Smooth muscle cell (in vitro differentiated cells): Measurements from ENCODE around the gene KLLN. TPM values are rescaled to one million over a fixed set of nuclear protein-coding genes. Genes with fewer than 3 reads are reported as not detected.
"Not testable (repeated sequence)": the region's sequence is repeated elsewhere in the genome, so short reads cannot be mapped to it uniquely, and the experiment has no call there.

Experiments
- DNase-seq: peaks from one replicate; lab custom pipeline; 2025; ENCODE audit not compliant: unreplicated experiment; lab: John Stamatoyannopoulos, UW
- H2AFZ ChIP-seq: fragments of 200-600 bp; sonication (generic); 2 replicates; pipeline ENCODE4 v1.6.0; 2016; ENCODE audit warnings: antibody characterized with exemption, low read depth, mild to moderate bottlenecking
- H3F3A ChIP-seq: fragments of 200-600 bp; sonication (generic); 2 replicates; pipeline ENCODE4 v1.6.0; 2017; ENCODE audit warnings: antibody characterized with exemption, low read depth
- H3K27ac ChIP-seq: fragments of 200-600 bp; sonication (generic); 2 replicates; pipeline ENCODE4 v1.5.1; 2016; ENCODE audit warnings: low read depth, mild to moderate bottlenecking
- H3K27me3 ChIP-seq: fragments of 200-600 bp; sonication (generic); 2 replicates; pipeline ENCODE4 v1.6.1; 2016; ENCODE audit warnings: low read depth, mild to moderate bottlenecking
- H3K36me3 ChIP-seq: fragments of 200-600 bp; sonication (generic); 2 replicates; pipeline ENCODE4 v1.5.1; 2016; ENCODE audit warnings: low read depth
- H3K4me1 ChIP-seq: fragments of 200-600 bp; sonication (generic); 2 replicates; pipeline ENCODE4 v1.5.1; 2016; ENCODE audit warnings: low read depth
- H3K4me2 ChIP-seq: fragments of 200-600 bp; sonication (generic); 2 replicates; pipeline ENCODE4 v1.6.0; 2016; ENCODE audit warnings: mild to moderate bottlenecking
- H3K4me3 ChIP-seq: fragments of 200-600 bp; sonication (generic); 2 replicates; pipeline ENCODE4 v1.5.1; 2016; ENCODE audit warnings: mild to moderate bottlenecking
- H3K79me2 ChIP-seq: fragments of 200-600 bp; sonication (generic); 2 replicates; pipeline ENCODE4 v1.6.0; 2016; ENCODE audit warnings: low read depth, mild to moderate bottlenecking
- H3K9ac ChIP-seq: fragments of 200-600 bp; sonication (generic); 2 replicates; pipeline ENCODE4 v1.6.0; 2016; ENCODE audit warnings: low read depth
- H3K9me3 ChIP-seq: fragments of 200-600 bp; sonication (generic); replicated peaks from 2 replicates; pipeline ENCODE4 v1.5.1; 2016; ENCODE audit warnings: low read depth
- H4K20me1 ChIP-seq: fragments of 200-600 bp; sonication (generic); 2 replicates; pipeline ENCODE4 v1.6.0; 2016; ENCODE audit warnings: low read depth
- CTCF ChIP-seq: fragments of 200-600 bp; sonication (generic); IDR thresholded peaks from 2 replicates; pipeline ENCODE4 v1.5.1; 2017; ENCODE audit warnings: borderline replicate concordance, mild to moderate bottlenecking, antibody characterized with exemption; ENCODE audit not compliant: insufficient read depth, poor library complexity, severe bottlenecking
- WGBS: methylation state at CpG from one replicate; pipeline ENCODE4 v1.1.7; 2016; ENCODE audit warnings: low lambda C conversion rate; 5-methylcytosine and 5-hydroxymethylcytosine counted together
- polyA plus RNA-seq: library from polyadenylated mRNA; unstranded; fragments of >200 nt; fragmentation: Nextera tagmentation; extraction: Ambion mirVana; gene quantifications from 2 replicates; pipeline ENCODE4 v1.2.1, GENCODE V29; 2016
- total RNA-seq: library from RNA; depleted of rRNA; stranded (reverse); fragments of >200 nt; gene quantifications from 2 replicates; pipeline ENCODE4 v1.2.3, GENCODE V29; 2014

The KLLN gene
- 0.09 and 0.18 TPM in 2 replicates for total RNA-seq
- 0.60 TPM in 1 of 2 replicates, not detected in the other for polyA plus RNA-seq

- no peaks in the 10 kb centered on the region for H3K36me3 ChIP-seq
- TF ChIP-seq CTCF, result no peak
- peak within 1 kb of the TSS; percentile 92 for H3K4me2 ChIP-seq
- H3K27me3 ChIP-seq, result no peaks in the 10 kb centered on the region
- peak within 1 kb of the TSS; percentile 89 for H3K4me3 ChIP-seq
- H2AFZ ChIP-seq, result peak within 1 kb of the TSS; percentile 89
- peaks cover 20% of the 10 kb centered on the region for H3K4me1 ChIP-seq
- peaks cover 42% of the 10 kb centered on the region for H3K79me2 ChIP-seq
- H4K20me1 ChIP-seq, result peaks cover 41% of the 10 kb centered on the region
- 1% methylated on average over 45 of the region's 89 CpGs for WGBS
- no peaks in the 10 kb centered on the region for H3K9me3 ChIP-seq
- peak within 1 kb of the TSS; percentile 67 for H3K27ac ChIP-seq
- peaks cover 14% of the 10 kb centered on the region for H3F3A ChIP-seq
- peak within 1 kb of the TSS; percentile 78 for H3K9ac ChIP-seq
- peak; percentile 85 for DNase-seq
Observed at GRCh38 chr10:87863053-87863943, at the start of gene KLLN, which contains the start of gene PTEN. Gene KLLN (minus strand): TSS chr10:87863533. CDS start chr10:87862487, 1,046 bp downstream. Gene PTEN (plus strand): TSS chr10:87863625. CDS start chr10:87864470, 845 bp downstream.

GRCh38 chr10:87903396-87903795 is 40.1 kb upstream of the KLLN start:
- H3K9ac ChIP-seq, H2AFZ ChIP-seq, H3F3A ChIP-seq, DNase-seq, H3K4me2 ChIP-seq, H3K4me3 ChIP-seq, H3K27ac ChIP-seq, H3K4me1 ChIP-seq, H3K9me3 ChIP-seq, H3K27me3 ChIP-seq, H3K36me3 ChIP-seq: not testable (repeated sequence)
- over 99% methylated on average over 8 of the region's 8 CpGs for WGBS
- Histone ChIP-seq H3K79me2 (peaks cover 77% of the 10 kb centered on the region), H4K20me1 (peaks cover 96% of the 10 kb centered on the region)

- not testable (repeated sequence) for H2AFZ ChIP-seq
- H4K20me1 ChIP-seq, result peaks cover 96% of the 10 kb centered on the region
Observed at GRCh38 chr10:87897957-87898356, 34.6 kb upstream of the KLLN start.

GRCh38 chr10:87896216-87896615 is 32.9 kb upstream of the KLLN start:
- Histone ChIP-seq H3K4me1 (no peaks in the 10 kb centered on the region), H3K9ac (no peak overlapping the region), H2AFZ (no peak overlapping the region), H3K9me3 (no peaks in the 10 kb centered on the region), H3K4me2 (no peak overlapping the region), H3K27ac (no peak overlapping the region), H3K4me3 (no peak overlapping the region), H4K20me1 (peaks cover 96% of the 10 kb centered on the region), H3K36me3 (peaks cover 15% of the 10 kb centered on the region), H3K79me2 (peaks cover 93% of the 10 kb centered on the region), H3F3A (no peaks in the 10 kb centered on the region), H3K27me3 (no peaks in the 10 kb centered on the region)
- no peak for TF ChIP-seq CTCF
- 98% methylated on average over 2 of the region's 2 CpGs for WGBS
- no peak for DNase-seq

More at GRCh38 chr10:87897957-87898356, 34.6 kb upstream of the KLLN start:
- not testable (repeated sequence) for H3K4me1 ChIP-seq, H3K9me3 ChIP-seq, H3K27ac ChIP-seq, H3K9ac ChIP-seq, DNase-seq, H3K4me3 ChIP-seq, H3K27me3 ChIP-seq, H3F3A ChIP-seq, H3K4me2 ChIP-seq
- peaks cover 15% of the 10 kb centered on the region for H3K36me3 ChIP-seq
- peaks cover 90% of the 10 kb centered on the region for H3K79me2 ChIP-seq
- over 99% methylated on average over 8 of the region's 8 CpGs for WGBS
